ENCODE measurements around the gene CDK19. TPM values are rescaled to one million over a fixed set of nuclear protein-coding genes. Genes with fewer than 3 reads are reported as not detected.

CDK19 gene
- total RNA-seq, 1 donor from 2014 or later: 26.6 TPM

DNA sequence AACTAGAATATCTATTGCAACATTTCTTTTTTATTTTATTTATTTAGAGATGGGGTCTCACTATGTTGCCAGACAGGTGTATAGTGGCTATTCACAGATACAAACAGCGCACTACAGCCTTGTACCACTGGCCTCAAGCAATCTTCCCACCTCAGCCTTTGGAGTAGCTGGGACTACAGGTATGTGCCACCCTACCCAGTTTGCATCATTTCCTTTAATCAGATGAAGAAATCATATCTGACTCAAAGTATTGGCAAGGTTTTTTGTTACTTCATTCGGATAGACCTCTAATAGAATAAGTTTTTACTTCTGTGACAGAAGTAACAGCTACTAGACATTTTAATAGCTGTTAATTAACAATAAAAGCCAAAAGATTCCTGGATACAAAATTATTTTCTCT lies 153.9 kb downstream of the CDK19 start:
- Histone ChIP-seq H3K36me3 (no peaks in the 10 kb centered on the region), H3K27me3 (no peaks in the 10 kb centered on the region), H3K27ac (no peak overlapping the region), H3K4me3 (no peak overlapping the region), H3K4me1 (peaks cover 5% of the 10 kb centered on the region), H3K9me3 (no peaks in the 10 kb centered on the region)
- no peak for DNase-seq
- intact Hi-C loops (cut with DNase I): no loop called here
- ATAC-seq: no peak
- no peak for TF ChIP-seq CTCF (IDR thresholded peaks at IDR 0.05)

GRCh38 chr6:110660066-110660655 lies 155.1 kb downstream of the CDK19 start:
- no peak overlapping the region for H3K27ac ChIP-seq
- H3K4me3 ChIP-seq: no peak overlapping the region
- TF ChIP-seq CTCF (IDR thresholded peaks at IDR 0.05): no peak
- no peak for DNase-seq
- peaks cover 3% of the 10 kb centered on the region for H3K4me1 ChIP-seq
- H3K27me3 ChIP-seq: no peaks in the 10 kb centered on the region
- no peaks in the 10 kb centered on the region for H3K36me3 ChIP-seq
- H3K9me3 ChIP-seq: no peaks in the 10 kb centered on the region
- no peak for ATAC-seq
- intact Hi-C loops (cut with DNase I): no loop called here

DNA sequence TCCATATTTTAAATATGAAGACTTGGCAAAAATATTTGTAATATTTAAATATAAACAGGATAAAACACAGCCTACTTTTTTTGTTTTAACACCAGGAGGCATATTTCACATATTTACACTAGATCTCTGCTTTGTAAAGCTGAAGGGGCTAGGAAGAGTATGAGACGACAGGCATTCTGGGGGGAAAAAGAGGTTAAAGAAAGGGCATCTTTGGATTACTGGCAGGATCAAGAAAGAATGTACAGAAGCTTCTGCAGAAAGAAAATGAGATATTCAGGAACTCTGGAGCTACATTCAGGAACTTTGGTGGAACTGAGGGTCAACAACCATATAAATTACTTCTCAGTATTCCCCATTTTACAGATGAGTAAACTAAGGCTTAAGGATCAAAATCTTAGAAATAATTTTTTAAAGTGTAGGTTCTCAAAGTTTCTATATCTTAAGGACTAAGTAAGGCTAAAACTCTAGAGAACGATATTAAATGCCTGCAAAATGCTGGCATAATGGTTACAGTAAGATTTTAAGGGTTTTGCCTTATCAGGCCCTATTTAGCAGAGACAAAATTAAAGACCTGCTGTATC lies 156.5 kb downstream of the CDK19 start:
- H3K9me3 ChIP-seq: no peaks in the 10 kb centered on the region
- no peak for ATAC-seq
- H3K36me3 ChIP-seq: no peaks in the 10 kb centered on the region
- H3K4me3 ChIP-seq: no peak overlapping the region
- H3K27ac ChIP-seq: no peak overlapping the region
- no peak for TF ChIP-seq CTCF (IDR thresholded peaks at IDR 0.05)
- DNase-seq: no peak
- no peaks in the 10 kb centered on the region for H3K27me3 ChIP-seq
- intact Hi-C loops (cut with DNase I): no loop called here
- H3K4me1 ChIP-seq: no peaks in the 10 kb centered on the region

GRCh38 chr6:110656492-110656891 lies 158.8 kb downstream of the CDK19 start:
- intact Hi-C loops (cut with DNase I): no loop called here
- H3K27me3 ChIP-seq: no peaks in the 10 kb centered on the region
- no peak for DNase-seq
- no peak overlapping the region for H3K4me3 ChIP-seq
- H3K4me1 ChIP-seq: no peaks in the 10 kb centered on the region
- no peaks in the 10 kb centered on the region for H3K9me3 ChIP-seq
- no peak for ATAC-seq
- H3K27ac ChIP-seq: no peak overlapping the region
- no peak for TF ChIP-seq CTCF (IDR thresholded peaks at IDR 0.05)
- no peaks in the 10 kb centered on the region for H3K36me3 ChIP-seq

DNA sequence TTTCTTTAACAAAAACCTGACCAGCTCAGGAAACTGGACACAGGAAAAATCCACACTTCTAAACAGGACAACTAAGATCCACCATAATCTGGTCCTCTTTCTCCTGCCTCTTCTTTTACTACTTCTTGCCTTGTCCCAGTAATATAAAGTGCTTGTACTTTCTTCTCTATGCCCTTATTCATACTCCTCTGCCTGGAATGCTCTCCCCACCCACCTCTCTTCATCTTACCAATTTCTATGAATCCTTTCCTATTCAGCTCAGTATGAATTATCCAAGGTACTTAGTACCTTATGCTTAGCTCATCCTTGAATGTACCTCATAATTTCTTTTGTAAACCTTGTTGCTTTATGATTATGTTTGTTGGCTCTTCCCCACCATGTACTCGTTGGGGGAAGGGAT lies 159.4 kb downstream of the CDK19 start:
- H3K4me3 ChIP-seq: no peak overlapping the region
- DNase-seq: no peak
- no peaks in the 10 kb centered on the region for H3K9me3 ChIP-seq
- H3K4me1 ChIP-seq: no peaks in the 10 kb centered on the region
- no peaks in the 10 kb centered on the region for H3K27me3 ChIP-seq
- H3K27ac ChIP-seq: no peak overlapping the region
- H3K36me3 ChIP-seq: no peaks in the 10 kb centered on the region
- intact Hi-C loops (cut with DNase I): no loop called here
- ATAC-seq: no peak
- TF ChIP-seq CTCF (IDR thresholded peaks at IDR 0.05): no peak
